HEK293 (cell line): ENCODE data around the gene PLCG2.

Source experiments
- CTCF ChIA-PET: fragments of 350-600 bp; formaldehyde crosslinking; extraction: SDS; loops from one replicate; lab custom pipeline; 2021; ENCODE audit warnings: antibody characterized with exemption; lab: Yijun Ruan, JAX
- POLR2A ChIA-PET: fragments of 300-600 bp; formaldehyde crosslinking; extraction: SDS; loops from one replicate; lab custom pipeline; 2020; ENCODE audit warnings: antibody characterized with exemption, inconsistent platforms; lab: Yijun Ruan, JAX
- H3K27ac ChIP-seq: fragments of 200-500 bp; sonication (Bioruptor generic); 2 replicates; pipeline ENCODE4 v1.5.1; 2014; ENCODE audit warnings: low read depth, low read length, control low read depth, inconsistent platforms; ENCODE audit errors: extremely low read depth
- H3K36me3 ChIP-seq, 2 experiments: fragments of 200-500 bp in 1 of 2; sonication (Bioruptor generic) in 1 of 2; 1 replicate in 1 of 2; 2 replicates in 1 of 2; pipeline ENCODE4 v1.5.1; 2014 to 2017; ENCODE audit warnings: inconsistent platforms in 2 of 2, low read length in 2 of 2; ENCODE audit not compliant: control insufficient read depth in 2 of 2, insufficient read depth in 1 of 2
- H3K4me1 ChIP-seq: fragments of 200-500 bp; sonication (Bioruptor generic); 2 replicates; pipeline ENCODE4 v1.5.1; 2014; ENCODE audit warnings: mild to moderate bottlenecking, low read length, inconsistent platforms; ENCODE audit not compliant: control insufficient read depth, insufficient read depth
- H3K4me3 ChIP-seq: 2 replicates; pipeline ENCODE4 v1.5.1; 2011; ENCODE audit warnings: low read depth, mild to moderate bottlenecking, control low read depth, low read length, moderate library complexity
- H3K9me3 ChIP-seq: fragments of 200-500 bp; sonication (Bioruptor generic); 2 replicates; pipeline ENCODE4 v1.5.1; 2014; ENCODE audit warnings: low read depth, low read length, inconsistent platforms; ENCODE audit not compliant: control insufficient read depth, insufficient read depth
- RBAK ChIP-seq: fragments of 450-650 bp; formaldehyde crosslinking; IDR thresholded peaks from 2 replicates; pipeline ENCODE4 v1.5.1; 2016; ENCODE audit warnings: missing biosample characterization, missing genetic modification characterization
- REPIN1 ChIP-seq: fragments of 450-650 bp; formaldehyde crosslinking; IDR thresholded peaks from 2 replicates; pipeline ENCODE4 v1.5.1; 2017; ENCODE audit warnings: missing biosample characterization, missing genetic modification characterization, low read depth
- ZFHX2 ChIP-seq: fragments of 450-650 bp; formaldehyde crosslinking; conservative IDR thresholded peaks from 2 replicates; pipeline ENCODE4 v1.5.1; 2016; ENCODE audit warnings: missing biosample characterization, missing genetic modification characterization
- ZNF184 ChIP-seq: fragments of 450-650 bp; IDR thresholded peaks from 2 replicates; pipeline ENCODE4 v1.5.1; 2018; ENCODE audit warnings: missing biosample characterization, mild to moderate bottlenecking, missing genetic modification characterization
- ZNF248 ChIP-seq: fragments of 450-650 bp; formaldehyde crosslinking; IDR thresholded peaks from 2 replicates; pipeline ENCODE4 v1.5.1; 2017; ENCODE audit warnings: missing biosample characterization, missing genetic modification characterization
- ZNF292 ChIP-seq: fragments of 450-650 bp; formaldehyde crosslinking; IDR thresholded peaks from 2 replicates; pipeline ENCODE4 v1.5.1; 2016; ENCODE audit warnings: low read depth, missing biosample characterization, missing genetic modification characterization, borderline replicate concordance
- ZNF391 ChIP-seq: fragments of 450-650 bp; formaldehyde crosslinking; IDR thresholded peaks from 2 replicates; pipeline ENCODE4 v1.5.1; 2016; ENCODE audit warnings: low read depth, missing biosample characterization, missing genetic modification characterization, borderline replicate concordance
- ZNF623 ChIP-seq: fragments of 450-650 bp; formaldehyde crosslinking; IDR thresholded peaks from 2 replicates; pipeline ENCODE4 v1.5.1; 2016; ENCODE audit warnings: missing biosample characterization, missing genetic modification characterization
- ZNF677 ChIP-seq: fragments of 450-650 bp; IDR thresholded peaks from 2 replicates; pipeline ENCODE4 v1.5.0; 2018; ENCODE audit warnings: missing biosample characterization, mild to moderate bottlenecking, missing genetic modification characterization, moderate library complexity
- ZNF785 ChIP-seq: fragments of 450-650 bp; formaldehyde crosslinking; IDR thresholded peaks from 2 replicates; pipeline ENCODE4 v1.5.1; 2016; ENCODE audit warnings: missing biosample characterization, missing genetic modification characterization
- TF ChIP-seq, protein P1 (sequence below): fragments of 450-650 bp; formaldehyde crosslinking; IDR thresholded peaks from 2 replicates; pipeline ENCODE4 v1.5.1; 2017; ENCODE audit warnings: missing biosample characterization, missing genetic modification characterization
- TF ChIP-seq, protein P2 (sequence below): fragments of 450-650 bp; formaldehyde crosslinking; IDR thresholded peaks from 2 replicates; pipeline ENCODE4; 2016; ENCODE audit warnings: missing biosample characterization, missing genetic modification characterization
- TF ChIP-seq, protein P3 (sequence below): fragments of 450-650 bp; formaldehyde crosslinking; IDR thresholded peaks from 2 replicates; pipeline ENCODE4 v1.5.1; 2016; ENCODE audit warnings: missing biosample characterization, missing genetic modification characterization, low read depth
- TF ChIP-seq, protein P4 (sequence below): fragments of 450-650 bp; formaldehyde crosslinking; IDR thresholded peaks from 2 replicates; pipeline ENCODE4 v1.5.1; 2016; ENCODE audit warnings: missing biosample characterization, missing genetic modification characterization, borderline replicate concordance

The PLCG2 gene

DNA sequence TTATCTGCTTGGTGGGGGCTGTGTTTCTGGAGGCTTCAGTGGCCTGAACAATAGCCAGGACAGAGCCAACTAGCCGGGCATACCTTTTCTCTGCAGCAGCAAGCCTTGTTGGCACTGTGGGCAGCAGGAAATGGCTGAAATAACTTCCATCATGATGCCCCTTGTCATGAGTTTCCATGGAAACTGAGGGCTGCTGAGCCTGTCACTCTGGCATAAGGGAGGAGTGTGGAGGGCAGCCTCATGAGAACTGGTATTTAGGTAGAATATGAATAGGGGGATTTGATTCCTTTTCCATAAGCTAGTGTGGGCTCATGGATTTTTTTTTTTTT lies 39.4 kb downstream of the PLCG2 start:
- H3K4me1 ChIP-seq = no peaks in the 10 kb centered on the region
- ChIA-PET CTCF (interaction anchor here (0.5 kb wide), 1 partner anchor 705 kb away, joined by 3 read pairs; no protein-coding TSS in a partner anchor), POLR2A (no interaction called here)
- TF ChIP-seq ZNF248 (no peak), ZNF785 (tag by site-specific recombination) (no peak), ZFHX2 (tag by site-specific recombination) (no peak), ZNF292 (tag by site-specific recombination) (no peak), ZNF677 (tag by site-specific recombination) (no peak), ZNF623 (no peak), ZNF184 (no peak), REPIN1 (tag by site-specific recombination) (no peak), ZNF391 (tag by site-specific recombination) (no peak), RBAK (tag by site-specific recombination) (no peak)
- TF ChIP-seq, protein P1, sequence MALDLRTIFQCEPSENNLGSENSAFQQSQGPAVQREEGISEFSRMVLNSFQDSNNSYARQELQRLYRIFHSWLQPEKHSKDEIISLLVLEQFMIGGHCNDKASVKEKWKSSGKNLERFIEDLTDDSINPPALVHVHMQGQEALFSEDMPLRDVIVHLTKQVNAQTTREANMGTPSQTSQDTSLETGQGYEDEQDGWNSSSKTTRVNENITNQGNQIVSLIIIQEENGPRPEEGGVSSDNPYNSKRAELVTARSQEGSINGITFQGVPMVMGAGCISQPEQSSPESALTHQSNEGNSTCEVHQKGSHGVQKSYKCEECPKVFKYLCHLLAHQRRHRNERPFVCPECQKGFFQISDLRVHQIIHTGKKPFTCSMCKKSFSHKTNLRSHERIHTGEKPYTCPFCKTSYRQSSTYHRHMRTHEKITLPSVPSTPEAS = no peak
- TF ChIP-seq, protein P2, sequence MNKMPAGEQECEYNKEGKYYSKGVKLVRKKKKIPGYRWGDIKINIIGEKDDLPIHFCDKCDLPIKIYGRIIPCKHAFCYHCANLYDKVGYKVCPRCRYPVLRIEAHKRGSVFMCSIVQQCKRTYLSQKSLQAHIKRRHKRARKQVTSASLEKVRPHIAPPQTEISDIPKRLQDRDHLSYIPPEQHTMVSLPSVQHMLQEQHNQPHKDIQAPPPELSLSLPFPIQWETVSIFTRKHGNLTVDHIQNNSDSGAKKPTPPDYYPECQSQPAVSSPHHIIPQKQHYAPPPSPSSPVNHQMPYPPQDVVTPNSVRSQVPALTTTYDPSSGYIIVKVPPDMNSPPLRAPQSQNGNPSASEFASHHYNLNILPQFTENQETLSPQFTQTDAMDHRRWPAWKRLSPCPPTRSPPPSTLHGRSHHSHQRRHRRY (tag by site-specific recombination) = no peak
- TF ChIP-seq, protein P3, sequence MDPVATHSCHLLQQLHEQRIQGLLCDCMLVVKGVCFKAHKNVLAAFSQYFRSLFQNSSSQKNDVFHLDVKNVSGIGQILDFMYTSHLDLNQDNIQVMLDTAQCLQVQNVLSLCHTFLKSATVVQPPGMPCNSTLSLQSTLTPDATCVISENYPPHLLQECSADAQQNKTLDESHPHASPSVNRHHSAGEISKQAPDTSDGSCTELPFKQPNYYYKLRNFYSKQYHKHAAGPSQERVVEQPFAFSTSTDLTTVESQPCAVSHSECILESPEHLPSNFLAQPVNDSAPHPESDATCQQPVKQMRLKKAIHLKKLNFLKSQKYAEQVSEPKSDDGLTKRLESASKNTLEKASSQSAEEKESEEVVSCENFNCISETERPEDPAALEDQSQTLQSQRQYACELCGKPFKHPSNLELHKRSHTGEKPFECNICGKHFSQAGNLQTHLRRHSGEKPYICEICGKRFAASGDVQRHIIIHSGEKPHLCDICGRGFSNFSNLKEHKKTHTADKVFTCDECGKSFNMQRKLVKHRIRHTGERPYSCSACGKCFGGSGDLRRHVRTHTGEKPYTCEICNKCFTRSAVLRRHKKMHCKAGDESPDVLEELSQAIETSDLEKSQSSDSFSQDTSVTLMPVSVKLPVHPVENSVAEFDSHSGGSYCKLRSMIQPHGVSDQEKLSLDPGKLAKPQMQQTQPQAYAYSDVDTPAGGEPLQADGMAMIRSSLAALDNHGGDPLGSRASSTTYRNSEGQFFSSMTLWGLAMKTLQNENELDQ (tag by site-specific recombination) = no peak
- TF ChIP-seq, protein P4, sequence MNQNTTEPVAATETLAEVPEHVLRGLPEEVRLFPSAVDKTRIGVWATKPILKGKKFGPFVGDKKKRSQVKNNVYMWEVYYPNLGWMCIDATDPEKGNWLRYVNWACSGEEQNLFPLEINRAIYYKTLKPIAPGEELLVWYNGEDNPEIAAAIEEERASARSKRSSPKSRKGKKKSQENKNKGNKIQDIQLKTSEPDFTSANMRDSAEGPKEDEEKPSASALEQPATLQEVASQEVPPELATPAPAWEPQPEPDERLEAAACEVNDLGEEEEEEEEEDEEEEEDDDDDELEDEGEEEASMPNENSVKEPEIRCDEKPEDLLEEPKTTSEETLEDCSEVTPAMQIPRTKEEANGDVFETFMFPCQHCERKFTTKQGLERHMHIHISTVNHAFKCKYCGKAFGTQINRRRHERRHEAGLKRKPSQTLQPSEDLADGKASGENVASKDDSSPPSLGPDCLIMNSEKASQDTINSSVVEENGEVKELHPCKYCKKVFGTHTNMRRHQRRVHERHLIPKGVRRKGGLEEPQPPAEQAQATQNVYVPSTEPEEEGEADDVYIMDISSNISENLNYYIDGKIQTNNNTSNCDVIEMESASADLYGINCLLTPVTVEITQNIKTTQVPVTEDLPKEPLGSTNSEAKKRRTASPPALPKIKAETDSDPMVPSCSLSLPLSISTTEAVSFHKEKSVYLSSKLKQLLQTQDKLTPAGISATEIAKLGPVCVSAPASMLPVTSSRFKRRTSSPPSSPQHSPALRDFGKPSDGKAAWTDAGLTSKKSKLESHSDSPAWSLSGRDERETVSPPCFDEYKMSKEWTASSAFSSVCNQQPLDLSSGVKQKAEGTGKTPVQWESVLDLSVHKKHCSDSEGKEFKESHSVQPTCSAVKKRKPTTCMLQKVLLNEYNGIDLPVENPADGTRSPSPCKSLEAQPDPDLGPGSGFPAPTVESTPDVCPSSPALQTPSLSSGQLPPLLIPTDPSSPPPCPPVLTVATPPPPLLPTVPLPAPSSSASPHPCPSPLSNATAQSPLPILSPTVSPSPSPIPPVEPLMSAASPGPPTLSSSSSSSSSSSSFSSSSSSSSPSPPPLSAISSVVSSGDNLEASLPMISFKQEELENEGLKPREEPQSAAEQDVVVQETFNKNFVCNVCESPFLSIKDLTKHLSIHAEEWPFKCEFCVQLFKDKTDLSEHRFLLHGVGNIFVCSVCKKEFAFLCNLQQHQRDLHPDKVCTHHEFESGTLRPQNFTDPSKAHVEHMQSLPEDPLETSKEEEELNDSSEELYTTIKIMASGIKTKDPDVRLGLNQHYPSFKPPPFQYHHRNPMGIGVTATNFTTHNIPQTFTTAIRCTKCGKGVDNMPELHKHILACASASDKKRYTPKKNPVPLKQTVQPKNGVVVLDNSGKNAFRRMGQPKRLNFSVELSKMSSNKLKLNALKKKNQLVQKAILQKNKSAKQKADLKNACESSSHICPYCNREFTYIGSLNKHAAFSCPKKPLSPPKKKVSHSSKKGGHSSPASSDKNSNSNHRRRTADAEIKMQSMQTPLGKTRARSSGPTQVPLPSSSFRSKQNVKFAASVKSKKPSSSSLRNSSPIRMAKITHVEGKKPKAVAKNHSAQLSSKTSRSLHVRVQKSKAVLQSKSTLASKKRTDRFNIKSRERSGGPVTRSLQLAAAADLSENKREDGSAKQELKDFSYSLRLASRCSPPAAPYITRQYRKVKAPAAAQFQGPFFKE (tag by site-specific recombination) = no peak
- no peak overlapping the region for H3K27ac ChIP-seq
- H3K9me3 ChIP-seq = no peaks in the 10 kb centered on the region
- H3K4me3 ChIP-seq = no peak overlapping the region
- no peaks in the 10 kb centered on the region for H3K36me3 ChIP-seq

DNA sequence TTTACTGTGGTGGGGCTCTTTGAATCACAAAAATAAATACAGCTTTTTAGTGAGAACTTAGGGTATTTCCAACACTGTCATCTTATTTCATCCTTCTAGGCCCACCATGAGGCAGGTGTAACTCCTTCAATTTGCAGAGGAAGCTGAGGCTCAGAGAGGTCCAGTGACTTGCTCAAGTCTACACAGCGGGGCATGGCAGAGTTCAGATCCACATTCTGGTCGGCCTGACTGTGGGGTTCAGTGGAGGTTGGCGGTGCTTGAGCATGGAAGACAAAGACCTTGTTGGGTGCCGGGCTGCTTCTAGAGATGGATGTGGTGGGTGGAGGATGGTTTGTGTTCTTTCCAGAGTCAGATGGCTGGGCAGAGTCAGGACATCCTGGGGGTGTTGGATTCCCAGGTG lies 39.8 kb downstream of the PLCG2 start:
- CTCF ChIA-PET = interaction anchor here (0.5 to 1.3 kb wide), 2 partner anchors 66 to 705 kb away, joined by 3 read pairs; no protein-coding TSS in a partner anchor
- H3K4me3 ChIP-seq = no peak overlapping the region

More for the DNA sequence above, 39.8 kb downstream of the PLCG2 start:
- H3K4me1 ChIP-seq = no peaks in the 10 kb centered on the region
- no peak for TF ChIP-seq ZNF292 (tag by site-specific recombination)
- TF ChIP-seq, all 188 proteins: peak for 0
- POLR2A ChIA-PET = interaction anchor here (0.6 kb wide), 1 partner anchor 14 kb away, joined by 10 read pairs; no protein-coding TSS in a partner anchor
- no peak overlapping the region for H3K27ac ChIP-seq
- H3K9me3 ChIP-seq = no peaks in the 10 kb centered on the region
- no peaks in the 10 kb centered on the region for H3K36me3 ChIP-seq
